RPMI8226 (cell line): ENCODE results near the gene LAMA5.
"Not testable (repeated sequence)": the region's sequence is repeated elsewhere in the genome, so short reads cannot be mapped to it uniquely, and the experiment has no call there.

Experiments used
- DNase-seq: peaks from one replicate; pipeline ENCODE4 v3.0.0-alpha.2; 2015

LAMA5 gene

DNA sequence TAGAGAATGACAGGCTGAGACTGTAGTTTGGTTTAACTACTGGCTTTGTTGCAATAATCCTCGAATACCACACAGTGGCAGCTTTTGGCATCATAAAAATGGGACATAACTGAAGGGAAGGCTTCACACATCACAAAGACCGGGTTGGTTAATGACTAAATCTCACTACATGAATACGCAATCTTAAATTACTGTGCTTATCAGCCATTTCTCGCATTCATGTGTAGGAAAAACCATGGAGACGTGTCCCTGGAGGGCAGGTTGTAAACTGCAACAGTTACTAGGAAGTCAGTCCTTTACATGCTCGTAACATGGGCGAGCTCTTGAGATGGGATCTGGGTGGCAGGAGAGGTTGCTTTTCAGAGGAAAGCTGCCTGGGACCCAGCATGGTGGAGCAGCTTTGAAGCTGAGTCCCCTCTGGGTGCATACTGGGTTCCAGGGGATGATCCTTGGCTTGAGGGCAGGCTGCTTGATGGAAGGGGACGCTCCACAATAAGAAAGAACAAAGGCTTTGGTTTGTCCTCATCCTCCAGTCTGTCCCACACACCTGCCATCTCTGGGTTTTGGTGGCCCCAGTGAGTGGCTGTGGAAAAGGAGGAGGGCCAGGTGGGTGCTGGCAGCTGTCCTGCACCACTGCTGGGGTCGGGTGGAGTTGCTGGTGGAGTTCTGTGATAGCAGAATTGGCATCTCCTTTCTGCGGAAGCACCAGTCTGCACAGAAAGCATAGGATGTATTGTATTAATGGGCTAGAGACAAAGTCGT is 21.9 kb upstream of the LAMA5 start:
- no peak for DNase-seq

- DNase-seq = no peak
Observed at GRCh38 chr20:62387933-62388635, 21.0 kb upstream of the LAMA5 start.

DNA sequence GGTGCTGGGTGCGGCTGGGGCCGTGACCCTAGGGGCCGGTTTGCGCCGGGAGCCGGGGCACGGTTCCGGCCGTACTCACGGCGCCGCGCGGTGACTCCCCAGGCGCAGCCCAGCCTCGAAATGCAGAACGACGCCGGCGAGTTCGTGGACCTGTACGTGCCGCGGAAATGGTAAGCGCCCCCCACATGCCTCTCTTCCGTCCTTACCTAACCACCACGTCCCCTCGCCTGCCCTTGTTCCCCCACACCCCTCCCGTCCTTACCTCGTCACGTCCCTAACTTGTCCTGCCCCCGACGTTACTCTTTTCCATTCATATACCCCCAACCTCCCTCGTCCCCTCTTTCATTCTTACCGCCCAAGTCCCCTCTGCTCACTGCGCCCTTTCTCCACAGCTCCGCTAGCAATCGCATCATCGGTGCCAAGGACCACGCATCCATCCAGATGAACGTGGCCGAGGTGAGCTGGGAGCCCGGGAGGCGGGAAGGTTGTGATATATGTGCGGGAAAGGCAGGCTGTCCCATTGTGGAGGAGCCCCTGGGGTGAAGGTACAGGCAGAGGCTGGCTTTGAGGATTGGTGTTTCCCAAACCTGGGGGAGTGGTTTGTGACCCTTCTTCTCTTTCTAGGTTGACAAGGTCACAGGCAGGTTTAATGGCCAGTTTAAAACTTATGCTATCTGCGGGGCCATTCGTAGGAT is 20.3 kb upstream of the LAMA5 start:
- DNase-seq = no peak

DNA sequence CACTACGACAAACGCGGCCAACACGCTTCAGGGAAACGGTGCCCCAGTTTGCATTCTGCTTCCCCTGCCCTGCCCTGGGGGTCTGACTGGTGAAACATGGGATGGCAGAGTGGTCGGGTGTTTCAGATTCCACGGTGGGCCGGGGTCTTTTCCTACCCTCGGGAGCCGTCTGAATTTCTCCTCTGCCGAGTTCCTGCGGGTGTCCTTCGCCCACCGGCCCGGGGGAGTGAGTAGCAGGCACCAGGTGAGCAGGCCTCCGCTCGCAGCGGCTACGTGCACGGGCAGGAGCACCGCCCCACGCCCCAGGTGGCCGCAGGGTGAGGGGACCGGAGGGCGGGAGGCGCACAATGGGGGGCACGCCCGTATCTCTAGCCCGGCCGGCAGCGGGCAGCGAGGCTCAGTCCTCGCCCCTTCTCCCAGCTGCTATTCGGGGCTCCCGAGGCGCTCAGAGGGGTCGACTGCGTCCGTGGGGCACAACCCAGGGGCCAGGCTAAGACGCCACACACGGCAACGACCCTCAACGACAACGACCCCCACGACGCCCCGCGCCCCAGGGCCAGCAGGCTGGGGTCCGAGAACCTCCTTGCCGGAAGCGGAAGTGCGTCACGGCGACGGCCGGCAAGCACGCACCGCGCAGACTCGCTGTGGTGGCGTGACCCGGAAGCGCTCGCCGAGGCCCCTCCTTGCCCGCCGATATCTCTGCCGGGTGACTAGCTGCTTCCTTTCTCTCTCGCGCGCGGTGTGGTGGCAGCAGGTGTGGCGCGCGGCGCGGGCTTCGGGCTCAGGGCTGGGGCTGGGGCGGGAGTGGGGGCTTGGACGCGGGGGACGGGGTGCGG is 19.5 kb upstream of the LAMA5 start, which contains the start of gene RPS21:
TSS of gene RPS21 (plus strand) at position 721 of the 836 bp plus-strand sequence. CDS start 236 bp downstream, outside the sequence.
- DNase-seq = peak; percentile 96

DNA sequence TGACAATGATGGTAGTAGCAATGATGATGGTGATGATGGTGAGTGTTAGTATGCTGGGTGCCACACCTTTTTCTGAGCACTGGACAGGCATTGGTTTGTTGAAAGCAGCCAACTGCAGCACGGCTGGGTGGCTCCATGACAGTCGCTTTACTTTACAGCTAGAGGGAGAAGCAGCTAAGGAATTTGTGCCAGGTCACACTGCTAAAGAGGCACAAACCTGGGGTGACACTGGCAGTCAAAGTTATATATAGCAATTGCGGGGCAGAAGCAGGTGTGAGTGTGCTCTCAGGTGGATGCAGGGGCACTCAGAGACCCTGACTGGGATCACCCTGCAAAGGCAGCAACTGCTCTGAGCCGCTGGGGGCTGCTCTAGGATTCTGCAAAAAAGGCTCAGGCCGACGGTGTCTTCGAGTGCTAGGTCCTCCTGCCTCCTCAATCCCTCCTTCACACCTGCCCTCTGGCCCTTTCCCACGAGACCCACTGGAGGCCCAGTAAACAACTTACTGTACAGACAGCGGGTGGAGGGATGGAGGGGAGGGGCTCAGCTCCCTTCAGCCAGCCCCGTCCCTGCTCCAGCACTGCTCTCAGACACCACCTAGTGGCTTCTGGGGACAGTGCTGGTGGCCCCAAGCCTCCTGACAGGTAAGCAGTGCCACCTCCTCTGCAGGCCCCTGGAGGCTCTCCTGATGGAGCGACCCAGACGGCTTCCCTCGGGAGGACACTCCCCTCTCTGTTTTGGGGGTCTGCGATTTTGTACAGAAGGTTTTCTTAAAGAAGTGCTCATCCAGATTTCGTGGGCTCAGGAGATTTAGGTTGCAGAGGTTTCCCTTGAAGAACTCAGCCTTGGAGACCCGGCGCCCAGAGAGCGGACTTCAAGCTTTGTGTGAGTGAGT is 15.4 kb upstream of the LAMA5 start:
- DNase-seq = peak; percentile 87

DNA sequence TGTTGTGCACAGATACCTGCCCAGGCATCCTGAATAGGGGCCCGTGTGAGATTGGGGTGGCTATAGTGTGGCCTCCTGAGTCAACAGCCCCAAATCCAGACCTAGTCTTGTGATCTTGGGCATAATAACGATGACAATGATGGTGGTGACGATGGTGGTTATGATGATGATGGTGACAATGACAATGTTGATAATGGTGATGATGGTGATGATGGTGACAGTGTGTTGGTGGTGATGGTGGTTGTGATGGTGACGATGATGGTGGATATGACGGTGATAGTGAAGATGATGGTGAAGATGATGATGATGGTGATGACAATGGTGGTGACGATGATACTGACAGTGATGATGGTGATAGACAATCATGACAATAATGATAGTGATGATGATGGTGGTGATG is 14.7 kb upstream of the LAMA5 start:
- no peak for DNase-seq

DNA sequence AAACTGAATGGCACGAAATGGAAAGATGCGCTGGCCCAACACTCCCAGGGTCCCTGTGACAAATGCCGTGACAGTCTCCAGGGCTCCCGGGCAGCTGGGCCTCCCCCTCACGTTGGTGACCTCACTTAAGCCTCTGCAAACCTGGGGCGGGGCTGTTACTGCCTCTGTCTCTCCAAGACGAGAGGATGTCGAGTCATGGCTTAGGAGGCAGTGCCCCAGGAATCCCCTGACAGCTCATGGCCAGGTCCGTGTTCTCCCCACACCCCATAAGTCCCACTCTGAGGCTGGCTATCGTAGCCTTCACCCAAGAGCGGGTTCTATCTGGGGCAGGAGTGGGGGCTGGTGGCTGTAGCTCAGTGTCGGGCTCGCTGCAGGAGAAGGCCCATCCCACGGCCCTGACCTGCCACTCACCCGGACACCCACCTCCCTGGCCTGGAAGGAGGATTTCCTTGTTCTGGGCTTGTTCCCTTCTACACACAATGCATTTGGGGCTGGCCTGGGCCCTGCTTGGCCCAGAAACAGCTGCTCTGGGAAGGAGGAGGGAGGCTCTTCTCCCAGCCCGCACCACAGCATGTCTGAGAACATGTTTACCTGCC is 14.2 kb upstream of the LAMA5 start:
- DNase-seq = no peak

- DNase-seq = no peak
Observed at GRCh38 chr20:62378215-62378614, 11.1 kb upstream of the LAMA5 start.

GRCh38 chr20:62377615-62378178 is 10.6 kb upstream of the LAMA5 start:
- DNase-seq = no peak

GRCh38 chr20:62377064-62377461 is 10.0 kb upstream of the LAMA5 start:
- DNase-seq = no peak

DNA sequence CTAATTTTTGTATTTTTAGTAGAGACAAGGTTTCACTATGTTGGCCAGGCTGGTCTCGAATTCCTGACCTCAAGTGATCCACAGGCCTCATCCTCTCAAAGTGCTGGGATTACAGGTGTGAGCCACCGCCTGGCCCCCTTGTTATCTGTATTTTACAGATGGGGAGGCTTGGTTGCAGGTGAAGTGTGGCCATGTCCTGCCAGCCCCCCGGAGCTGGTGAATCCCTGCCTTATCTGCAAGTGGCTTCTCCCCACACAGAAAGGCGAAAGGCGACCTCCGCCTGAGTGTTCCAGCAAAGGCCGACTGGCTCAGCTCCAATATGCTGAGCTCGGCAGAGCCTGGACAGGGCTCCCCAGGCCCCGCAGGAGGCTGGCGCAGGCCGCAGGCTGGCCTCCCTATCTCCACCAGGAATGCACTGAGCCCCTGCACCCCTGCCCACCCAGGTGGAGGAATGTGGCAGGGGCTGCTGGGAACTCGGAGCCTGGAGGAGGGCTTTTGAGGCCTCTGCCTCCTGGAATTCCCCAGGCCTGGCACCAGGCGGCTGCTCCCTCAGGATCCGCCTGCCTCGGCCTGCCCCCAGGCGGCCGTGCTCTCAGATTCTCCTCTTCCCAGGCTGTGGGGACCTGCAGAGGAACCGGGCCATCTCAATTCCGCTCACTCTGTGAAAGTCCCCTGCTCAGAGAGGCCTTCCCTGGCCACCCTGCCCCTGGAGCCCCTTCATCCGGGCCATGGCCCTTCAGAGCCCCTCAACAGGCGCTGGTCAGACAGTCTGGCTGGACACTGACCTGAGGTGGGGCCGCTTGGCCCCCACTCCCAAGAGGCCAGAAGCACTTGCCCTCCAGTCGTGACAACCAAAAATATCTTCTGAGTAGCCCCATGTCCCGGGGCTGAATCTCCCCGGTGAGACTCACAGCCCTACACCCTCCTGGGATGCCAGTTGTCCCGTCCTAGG is 9.3 kb upstream of the LAMA5 start:
- no peak for DNase-seq

DNA sequence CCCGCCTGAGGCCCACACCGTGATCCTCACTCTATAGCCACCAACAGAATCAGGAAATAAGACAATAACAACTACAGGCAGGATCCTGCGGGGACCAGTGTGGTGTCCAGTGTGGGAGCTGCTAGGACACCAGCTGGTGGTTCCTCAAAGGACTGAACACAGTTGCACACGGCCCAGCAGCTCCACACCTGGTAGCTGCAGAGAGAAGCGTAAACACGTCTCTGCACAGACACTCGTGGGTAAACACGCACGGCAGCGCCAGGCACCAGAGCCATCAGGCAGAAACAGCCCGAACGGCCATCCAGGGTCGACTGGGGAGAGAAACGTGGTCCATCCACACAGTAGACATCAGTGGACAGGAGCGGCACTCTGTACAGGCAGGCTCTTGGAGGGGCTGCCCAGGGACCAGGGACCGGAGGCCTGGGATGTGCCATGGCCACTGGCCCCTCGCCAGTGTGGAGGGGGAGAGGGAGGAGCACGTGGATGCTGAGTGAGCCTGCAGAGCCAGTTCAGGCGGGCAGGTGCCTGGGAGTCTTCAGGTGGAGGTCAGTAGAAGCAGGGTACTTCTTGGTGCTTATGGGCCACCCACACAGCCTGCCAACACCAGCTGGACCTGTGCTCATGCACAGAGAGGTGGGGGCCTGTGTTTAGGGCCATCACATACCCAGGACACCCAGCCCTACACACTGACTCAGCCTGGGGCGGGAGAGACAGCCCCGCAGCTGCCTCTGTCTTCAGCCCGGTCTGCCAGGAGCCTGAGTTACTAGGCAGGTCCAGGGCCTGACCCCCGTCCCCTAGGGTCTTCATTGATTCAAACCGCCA is 7.4 kb upstream of the LAMA5 start:
- no peak for DNase-seq

- not testable (repeated sequence) for DNase-seq
Observed at GRCh38 chr20:62373631-62374179, 6.6 kb upstream of the LAMA5 start.

DNA sequence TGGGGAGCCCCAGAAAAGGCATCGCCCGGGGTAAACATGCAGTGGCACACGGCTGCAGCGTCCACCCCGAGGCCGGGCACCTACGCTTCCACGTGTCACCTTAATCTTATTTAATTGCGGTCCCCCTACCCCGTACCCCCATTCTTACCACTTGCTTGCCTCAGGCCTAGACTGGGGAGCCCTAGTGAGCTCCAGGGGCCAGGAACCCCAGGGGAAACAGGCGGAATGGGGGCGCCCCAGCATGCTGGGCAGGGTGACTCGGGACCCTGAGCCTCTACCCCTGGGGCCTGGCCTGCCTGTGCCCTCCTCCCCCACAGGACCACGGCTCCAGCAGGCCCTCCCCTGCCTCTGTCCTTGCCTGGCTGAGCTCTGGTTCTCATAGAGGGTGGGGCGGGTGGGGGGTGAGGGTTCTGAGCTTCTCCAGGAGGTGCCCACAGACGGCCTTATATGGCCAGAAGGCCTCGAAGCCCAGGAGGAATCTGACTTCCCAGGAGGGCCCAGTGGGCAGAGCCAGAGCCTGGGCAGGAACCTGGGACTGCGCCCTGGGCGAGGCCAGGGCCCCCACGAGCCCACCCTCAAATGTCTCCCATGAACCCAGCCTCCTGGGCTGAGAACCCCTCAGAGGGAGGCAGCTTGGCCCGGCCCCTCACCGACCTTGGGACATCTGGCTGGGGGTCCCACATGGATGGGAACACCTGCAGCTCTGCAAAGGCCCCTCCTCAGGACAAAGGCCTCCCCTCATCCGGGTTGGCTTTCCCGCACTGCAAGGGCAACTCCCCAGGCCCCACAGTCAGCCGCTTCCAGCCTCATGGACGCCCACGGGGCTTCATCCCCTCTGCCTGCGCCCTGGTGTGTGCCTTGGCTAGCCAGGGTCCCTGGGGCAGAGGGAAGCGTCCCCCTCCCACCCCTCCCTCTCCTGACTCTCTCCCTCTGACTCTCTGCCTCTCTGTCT is 5.2 kb upstream of the LAMA5 start:
- DNase-seq = no peak

DNA sequence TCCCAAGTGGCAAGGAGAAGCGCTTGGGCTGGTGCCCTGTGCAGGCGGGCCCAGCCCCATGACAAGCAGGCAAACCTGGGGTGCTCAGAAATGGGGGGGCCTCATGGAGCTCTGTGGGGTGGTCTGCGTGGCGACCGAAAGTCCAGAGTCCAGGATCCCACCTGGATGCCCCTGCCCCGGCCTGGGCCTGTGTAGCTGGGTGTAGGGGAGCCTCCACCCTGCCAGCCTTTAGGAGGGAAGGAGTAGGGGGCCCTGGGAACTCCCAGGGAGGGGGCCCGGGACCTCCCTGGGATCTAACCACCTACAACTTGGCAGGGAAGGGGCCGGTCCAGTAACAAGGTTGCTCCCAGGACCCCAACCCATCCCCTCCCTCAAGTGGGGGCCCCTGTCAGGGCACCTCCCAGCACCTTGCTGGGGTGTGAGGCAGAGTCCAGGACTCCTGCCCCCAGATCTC is 4.5 kb upstream of the LAMA5 start:
- DNase-seq = no peak

- DNase-seq = peak; percentile 47
Observed at GRCh38 chr20:62370807-62371587, 3.9 kb upstream of the LAMA5 start.
